Body of pancreas (tissue), 4 donors: ENCODE results near the gene GPR135.

Experiments used
- POLR2A ChIP-seq, 3 donors: fragments of 450-650 bp; IDR thresholded peaks; one replicate each; pipeline ENCODE4 v1.6.1; 2016; ENCODE audit warnings: antibody characterized with exemption in 3 of 3, mild to moderate bottlenecking in 2 of 3
- TF ChIP-seq, protein P1 (sequence below), 7 experiments: fragments of 450-650 bp in 4 of 7; fragments of 200-600 bp in 3 of 7; sonication (generic) in 3 of 7; IDR thresholded peaks; one replicate each; pipeline ENCODE4 v1.5.1; 2016 to 2019; ENCODE audit warnings: antibody characterized with exemption in 7 of 7

DNA sequence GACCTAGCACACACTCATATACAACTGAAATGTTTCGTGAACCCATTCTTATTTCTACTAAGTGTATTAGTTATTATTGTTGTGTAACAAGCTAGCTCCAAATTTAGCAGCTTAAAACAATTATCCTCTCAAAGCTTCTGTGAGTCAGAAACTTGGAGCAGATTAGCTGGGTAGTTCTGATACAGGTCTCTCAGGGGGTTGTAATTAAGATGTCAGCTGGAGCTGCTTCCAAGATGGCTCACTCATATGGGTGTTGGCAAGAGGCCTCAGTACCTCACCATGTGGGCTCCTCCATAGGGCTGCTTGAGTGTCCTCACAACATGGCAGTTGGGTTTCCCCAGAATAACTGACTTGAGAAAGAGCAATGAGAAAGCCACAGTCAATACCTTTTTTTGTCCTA lies 9.8 kb downstream of the GPR135 start:
- TF ChIP-seq, protein P1, sequence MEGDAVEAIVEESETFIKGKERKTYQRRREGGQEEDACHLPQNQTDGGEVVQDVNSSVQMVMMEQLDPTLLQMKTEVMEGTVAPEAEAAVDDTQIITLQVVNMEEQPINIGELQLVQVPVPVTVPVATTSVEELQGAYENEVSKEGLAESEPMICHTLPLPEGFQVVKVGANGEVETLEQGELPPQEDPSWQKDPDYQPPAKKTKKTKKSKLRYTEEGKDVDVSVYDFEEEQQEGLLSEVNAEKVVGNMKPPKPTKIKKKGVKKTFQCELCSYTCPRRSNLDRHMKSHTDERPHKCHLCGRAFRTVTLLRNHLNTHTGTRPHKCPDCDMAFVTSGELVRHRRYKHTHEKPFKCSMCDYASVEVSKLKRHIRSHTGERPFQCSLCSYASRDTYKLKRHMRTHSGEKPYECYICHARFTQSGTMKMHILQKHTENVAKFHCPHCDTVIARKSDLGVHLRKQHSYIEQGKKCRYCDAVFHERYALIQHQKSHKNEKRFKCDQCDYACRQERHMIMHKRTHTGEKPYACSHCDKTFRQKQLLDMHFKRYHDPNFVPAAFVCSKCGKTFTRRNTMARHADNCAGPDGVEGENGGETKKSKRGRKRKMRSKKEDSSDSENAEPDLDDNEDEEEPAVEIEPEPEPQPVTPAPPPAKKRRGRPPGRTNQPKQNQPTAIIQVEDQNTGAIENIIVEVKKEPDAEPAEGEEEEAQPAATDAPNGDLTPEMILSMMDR (IDR thresholded peaks at IDR 0.05), result no peak
- no peak for TF ChIP-seq POLR2A (IDR thresholded peaks at IDR 0.05)
